ENCODE measurements around the gene LAIR1.

Gene LAIR1

DNA sequence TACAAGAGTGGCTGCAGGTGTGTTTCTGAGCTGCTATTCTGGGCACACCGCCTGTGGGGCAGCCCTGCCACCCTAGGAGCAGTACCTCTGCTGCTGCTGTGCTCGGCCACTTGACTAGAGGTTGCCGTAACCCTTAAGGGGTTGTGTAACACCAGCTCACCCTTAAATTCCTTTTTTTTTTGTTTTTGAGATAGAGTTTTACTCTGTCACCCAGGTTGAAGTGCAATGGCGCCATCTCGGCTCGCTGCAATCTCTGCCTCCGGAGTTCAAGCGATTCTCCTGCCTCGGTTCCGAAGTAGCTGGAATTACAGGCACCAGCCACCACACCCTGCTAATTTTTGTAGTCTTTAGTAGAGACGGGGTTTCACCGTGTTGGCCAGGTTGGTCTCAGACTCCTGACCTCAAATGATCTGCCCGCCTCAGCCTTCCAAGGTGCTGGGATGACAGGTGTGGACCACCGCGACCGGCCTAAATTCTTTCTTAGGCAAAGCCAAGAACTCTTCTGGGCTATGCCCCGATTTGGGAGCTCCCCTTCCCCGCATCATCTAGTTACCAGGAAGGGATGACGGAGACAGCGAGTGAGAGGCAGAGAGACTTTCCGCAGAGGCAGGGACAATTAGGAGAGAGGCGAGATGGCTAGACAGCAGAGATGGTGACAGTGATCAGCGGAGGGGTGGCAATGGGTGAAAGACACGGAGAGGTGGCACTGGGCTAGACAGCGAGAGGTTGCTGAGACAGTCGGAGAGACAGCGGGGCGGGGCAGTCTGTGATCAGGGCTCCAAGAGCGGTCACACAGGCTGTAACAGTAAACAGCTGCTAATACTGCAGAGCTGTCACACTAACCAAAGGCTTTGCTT is 47.4 kb downstream of the LAIR1 start:
- TF ChIP-seq Cebpa-rat (IDR thresholded peaks at IDR 0.05) = 0 out of 22 replicates have a peak, but pooled peaks of 1 of the 11 experiments have one; percentile 7
- Histone ChIP-seq H3K4me1 (peaks cover 19 to 71% (median 57%) of the 10 kb centered on the region in 10 experiments), H3K4me2 (peak overlapping the region in 9 of 11 experiments; percentile 12 to 87 (median 53); a peak in 15 of 22 replicates), H4K20me1 (no peaks in the 10 kb centered on the region), H3K9me3 (replicated peaks in 1 of 11) (peaks cover 4 to 25% (median 15%) of the 10 kb centered on the region in 11 experiments; a peak in 19 of 22 replicates), H3K4me3 (no peak overlapping the region), H3K27ac (peak overlapping the region in 8 of 11 experiments; percentile 1 to 77 (median 35); a peak in 13 of 22 replicates), H3K9ac (no peak overlapping the region; a peak in 2 of 22 replicates), H3K36me3 (no peaks in the 10 kb centered on the region), H3K27me3 (no peaks in the 10 kb centered on the region)

DNA sequence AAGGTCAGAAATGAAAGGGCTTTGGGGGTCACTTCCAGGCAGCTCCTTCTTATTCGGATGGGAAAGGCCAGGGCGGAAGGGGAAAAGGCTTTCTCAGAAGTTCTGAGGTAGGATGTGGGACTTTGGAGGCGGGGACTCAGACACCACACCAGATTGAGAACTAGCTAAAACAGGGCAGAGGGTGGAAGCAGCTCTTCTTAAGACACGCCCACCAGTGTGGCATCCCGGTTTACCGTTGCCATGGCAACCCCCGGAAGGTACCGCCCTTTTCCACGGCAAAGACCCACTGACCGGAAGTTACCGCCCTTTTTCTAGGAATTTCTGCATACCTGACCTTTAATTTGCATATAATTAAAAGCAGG is 48.0 kb downstream of the LAIR1 start:
- no peak overlapping the region for H3K9ac ChIP-seq
- no peak overlapping the region for H3K4me3 ChIP-seq
- H3K36me3 ChIP-seq = peaks cover 0 to under 1% (median 0%) of the 10 kb centered on the region in 11 experiments; a peak in 1 of 22 replicates
- peak overlapping the region in 9 of 11 experiments; percentile 12 to 87 (median 53); a peak in 15 of 22 replicates for H3K4me2 ChIP-seq
- H3K9me3 ChIP-seq (replicated peaks in 1 of 11) = peaks cover 0 to 19% (median 9%) of the 10 kb centered on the region in 11 experiments; a peak in 16 of 22 replicates
- peaks cover 24 to 77% (median 63%) of the 10 kb centered on the region in 10 experiments for H3K4me1 ChIP-seq
- TF ChIP-seq Cebpa-rat (IDR thresholded peaks at IDR 0.05) = no peak
- H4K20me1 ChIP-seq = no peaks in the 10 kb centered on the region
- H3K27me3 ChIP-seq = no peaks in the 10 kb centered on the region
- peak overlapping the region in 4 of 11 experiments; percentile 7 to 77 (median 41); a peak in 3 of 22 replicates for H3K27ac ChIP-seq

DNA sequence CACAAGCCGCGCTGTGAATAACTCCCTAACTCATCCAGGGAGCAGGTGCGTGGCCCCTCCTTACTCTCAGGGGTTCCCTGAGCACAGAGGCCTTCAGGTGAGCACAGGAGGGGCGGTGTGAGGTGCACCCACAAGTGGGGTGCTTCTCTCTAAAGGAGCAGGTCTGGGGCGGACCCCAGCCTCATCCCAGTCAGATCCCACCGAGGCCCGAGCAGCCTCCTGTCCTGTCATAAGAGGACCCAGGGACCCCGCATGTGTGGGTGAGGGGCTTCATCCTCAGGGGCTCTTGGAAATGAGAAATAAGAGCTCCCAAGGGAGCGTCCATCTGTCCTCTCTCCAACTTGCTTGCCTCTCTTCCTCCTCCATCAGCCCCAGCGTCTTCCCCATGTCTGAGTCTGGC is 48.8 kb downstream of the LAIR1 start:
- H3K4me1 ChIP-seq = peaks cover 24 to 85% (median 69%) of the 10 kb centered on the region in 10 experiments
- TF ChIP-seq Cebpa-rat (IDR thresholded peaks at IDR 0.05) = no peak
- peaks cover 0 to 11% (median 3%) of the 10 kb centered on the region in 11 experiments; a peak in 12 of 22 replicates for H3K9me3 ChIP-seq (replicated peaks in 1 of 11)
- H4K20me1 ChIP-seq = no peaks in the 10 kb centered on the region
- peaks cover 0 to 8% (median 0%) of the 10 kb centered on the region in 11 experiments; a peak in 5 of 22 replicates for H3K36me3 ChIP-seq
- H3K27me3 ChIP-seq = no peaks in the 10 kb centered on the region
- no peak overlapping the region for H3K9ac ChIP-seq
- peak overlapping the region in 2 of 11 experiments; percentile 7 to 8; a peak in 2 of 22 replicates for H3K27ac ChIP-seq
- no peak overlapping the region for H3K4me3 ChIP-seq
- peak overlapping the region in 6 of 11 experiments; percentile 41 to 87 (median 78); a peak in 9 of 22 replicates for H3K4me2 ChIP-seq

DNA sequence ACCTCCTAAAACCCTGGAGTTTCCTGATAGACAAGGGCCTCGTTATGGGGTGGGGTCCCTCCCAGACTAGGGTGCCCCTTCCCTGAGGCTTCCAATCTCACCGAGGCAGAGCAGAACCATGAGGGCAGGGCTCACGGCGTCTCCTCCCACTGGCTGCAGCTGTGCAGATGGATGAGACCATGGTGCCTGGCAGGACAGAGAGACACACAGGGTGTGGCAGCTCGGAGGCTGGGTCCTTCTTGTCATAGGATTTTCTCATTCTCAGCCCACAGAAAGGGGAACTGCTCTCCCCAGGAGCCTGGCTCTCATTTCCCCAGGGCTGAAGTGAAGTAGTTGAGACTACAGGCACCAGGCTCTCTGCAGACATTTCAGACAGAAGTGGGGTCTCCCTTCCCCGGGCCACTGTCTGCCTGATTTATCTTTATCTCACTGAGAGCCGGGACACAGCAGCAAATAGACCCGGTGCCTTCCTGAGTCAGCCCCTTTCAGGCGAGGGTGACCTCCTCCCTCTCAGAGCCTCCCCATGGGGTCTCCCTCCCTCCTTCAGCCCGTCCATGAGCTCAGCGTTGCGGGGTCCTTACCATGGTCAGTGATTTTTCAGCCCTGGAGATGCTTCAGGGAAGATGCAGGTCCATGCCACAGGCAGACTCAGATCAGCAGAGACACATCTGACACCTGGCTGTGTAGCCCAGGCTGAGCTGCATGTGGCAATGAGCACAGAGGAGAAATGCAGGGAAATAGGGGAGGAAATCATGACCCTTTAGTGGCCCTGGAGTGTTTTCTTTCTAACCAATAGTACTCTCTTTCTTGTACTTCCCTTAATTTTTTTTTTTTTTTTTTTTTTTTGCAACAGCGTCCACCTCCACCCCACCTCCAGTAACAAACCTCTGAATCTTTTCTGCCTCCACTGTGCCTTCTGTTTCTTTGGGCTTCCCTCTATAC is 52.0 kb downstream of the LAIR1 start, which contains the start of gene LILRA5:
LILRA5 (minus strand) TSS at position 731 of the 942 bp plus-strand sequence; CDS start at position 584, 147 bp downstream.
- H3K27ac ChIP-seq = peak within 1 kb of the TSS in 10 of 11 experiments; percentile 14 to 82 (median 58); a peak in 19 of 22 replicates
- peak within 1 kb of the TSS; percentile 64 to 98 (median 79) for H3K4me2 ChIP-seq
- H3K9ac ChIP-seq = peak within 1 kb of the TSS in 9 of 11 experiments; percentile 4 to 79 (median 57); a peak in 15 of 22 replicates
- H3K27me3 ChIP-seq = no peaks in the 10 kb centered on the region
- H4K20me1 ChIP-seq = 0 out of 22 replicates have a peak, but pooled peaks cover 0 to 10% (median 0%) of the 10 kb centered on the region in 11 experiments
- no peak for TF ChIP-seq Cebpa-rat (IDR thresholded peaks at IDR 0.05)
- peaks cover 0 to 28% (median 0%) of the 10 kb centered on the region in 11 experiments; a peak in 6 of 22 replicates for H3K36me3 ChIP-seq
- H3K4me1 ChIP-seq = peaks cover 18 to 78% (median 44%) of the 10 kb centered on the region in 10 experiments
- peak within 1 kb of the TSS in 6 of 10 experiments; percentile 7 to 66 (median 58); a peak in 11 of 20 replicates for H3K4me3 ChIP-seq
- 0 out of 22 replicates have a peak, but pooled peaks cover 0 to 2% (median 0%) of the 10 kb centered on the region in 11 experiments for H3K9me3 ChIP-seq (replicated peaks in 1 of 11)

DNA sequence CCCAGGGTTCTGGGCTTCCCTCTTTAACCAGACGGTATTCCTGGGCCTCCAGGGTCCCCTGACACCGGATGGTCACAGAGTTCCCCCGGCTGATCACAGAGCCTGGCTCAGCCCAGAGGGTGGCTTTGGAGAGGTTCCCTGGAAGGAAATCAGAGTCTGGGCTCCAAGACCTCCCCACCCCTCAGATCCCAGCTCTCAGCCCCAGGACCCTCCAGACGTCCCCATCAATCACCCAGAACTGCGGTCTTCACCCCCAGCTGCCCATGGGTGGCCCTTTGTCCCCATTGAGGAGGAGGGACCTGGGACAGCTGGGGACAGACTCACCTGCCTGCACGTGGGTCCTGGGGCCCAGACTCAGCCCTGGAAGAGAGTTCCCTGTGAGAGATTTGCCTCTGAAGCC is 52.7 kb downstream of the LAIR1 start:
- Histone ChIP-seq H3K4me1 (peaks cover 18 to 78% (median 42%) of the 10 kb centered on the region in 10 experiments), H4K20me1 (0 out of 22 replicates have a peak, but pooled peaks cover 0 to 10% (median 0%) of the 10 kb centered on the region in 11 experiments), H3K27me3 (no peaks in the 10 kb centered on the region), H3K36me3 (peaks cover 0 to 35% (median 0%) of the 10 kb centered on the region in 11 experiments; a peak in 6 of 22 replicates), H3K4me3 (peak overlapping the region in 5 of 10 experiments; percentile 53 to 66 (median 60); a peak in 9 of 20 replicates), H3K27ac (peak overlapping the region in 10 of 11 experiments; percentile 14 to 82 (median 58); a peak in 18 of 22 replicates), H3K4me2 (peak overlapping the region; percentile 64 to 98 (median 79); a peak in 21 of 22 replicates), H3K9ac (peak overlapping the region in 8 of 11 experiments; percentile 4 to 79 (median 62); a peak in 12 of 22 replicates), H3K9me3 (replicated peaks in 1 of 11) (0 out of 22 replicates have a peak, but pooled peaks cover 0 to 8% (median 0%) of the 10 kb centered on the region in 11 experiments)
- no peak for TF ChIP-seq Cebpa-rat (IDR thresholded peaks at IDR 0.05)

DNA sequence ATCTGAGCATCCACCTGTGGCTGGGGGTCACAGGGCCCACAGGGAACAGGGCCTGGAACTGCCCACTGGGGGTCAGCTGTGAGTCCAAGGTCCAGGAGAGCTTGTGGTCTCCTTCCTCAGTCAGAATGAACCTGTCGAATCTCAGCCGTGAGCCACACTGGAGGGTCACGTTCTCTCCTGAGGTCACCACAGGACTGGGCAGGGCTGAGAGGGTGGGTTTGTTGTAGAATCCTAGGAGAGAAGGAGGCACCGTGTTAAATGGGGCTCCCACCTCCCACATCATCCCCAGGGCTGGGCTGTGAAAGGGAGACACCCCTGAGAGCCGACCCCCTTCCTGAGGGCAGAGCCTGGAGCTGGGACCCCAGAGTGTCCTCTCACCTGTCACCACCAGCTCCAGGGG is 53.2 kb downstream of the LAIR1 start:
- no peaks in the 10 kb centered on the region for H3K27me3 ChIP-seq
- H3K9me3 ChIP-seq (replicated peaks in 1 of 11) = 0 out of 22 replicates have a peak, but pooled peaks cover 0 to 14% (median 0%) of the 10 kb centered on the region in 11 experiments
- H3K4me3 ChIP-seq = peak overlapping the region in 5 of 10 experiments; percentile 53 to 66 (median 60); a peak in 8 of 20 replicates
- H4K20me1 ChIP-seq = 0 out of 22 replicates have a peak, but pooled peaks cover 0 to 10% (median 0%) of the 10 kb centered on the region in 11 experiments
- peak overlapping the region in 7 of 11 experiments; percentile 14 to 82 (median 57); a peak in 6 of 22 replicates for H3K27ac ChIP-seq
- TF ChIP-seq Cebpa-rat (IDR thresholded peaks at IDR 0.05) = no peak
- peaks cover 16 to 78% (median 36%) of the 10 kb centered on the region in 10 experiments for H3K4me1 ChIP-seq
- peak overlapping the region in 5 of 11 experiments; percentile 57 to 79 (median 73); a peak in 7 of 22 replicates for H3K9ac ChIP-seq
- peaks cover 0 to 40% (median 0%) of the 10 kb centered on the region in 11 experiments; a peak in 7 of 22 replicates for H3K36me3 ChIP-seq
- H3K4me2 ChIP-seq = peak overlapping the region in 6 of 11 experiments; percentile 75 to 98 (median 96); a peak in 11 of 22 replicates

DNA sequence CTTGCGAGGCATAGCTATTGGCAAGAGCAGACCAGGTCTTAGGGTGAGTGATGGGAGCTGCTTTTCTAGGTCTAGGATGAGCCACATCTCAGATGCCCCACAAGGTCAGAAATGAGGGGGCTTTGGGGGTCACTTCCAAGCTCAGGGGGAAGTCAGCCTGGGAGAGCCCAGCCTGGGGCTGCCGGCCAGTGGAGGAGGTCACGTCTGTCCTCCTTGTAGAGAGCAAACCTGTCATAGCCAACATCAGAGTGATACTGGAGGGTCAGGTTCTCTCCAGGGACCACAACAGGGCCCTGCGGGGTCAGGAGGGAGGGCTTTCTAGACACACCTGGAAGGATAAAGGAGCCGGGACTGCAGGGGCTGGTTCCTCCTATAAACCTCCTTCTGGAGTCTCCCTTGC is 54.2 kb downstream of the LAIR1 start:
- 0 out of 22 replicates have a peak, but pooled peaks cover 0 to 14% (median 0%) of the 10 kb centered on the region in 11 experiments for H3K9me3 ChIP-seq (replicated peaks in 1 of 11)
- H3K27me3 ChIP-seq = no peaks in the 10 kb centered on the region
- peak overlapping the region in 4 of 11 experiments; percentile 16 to 98 (median 98); a peak in 7 of 22 replicates for H3K4me2 ChIP-seq
- H4K20me1 ChIP-seq = 0 out of 22 replicates have a peak, but pooled peaks cover 0 to 10% (median 0%) of the 10 kb centered on the region in 11 experiments
- no peak overlapping the region; a peak in 1 of 22 replicates for H3K27ac ChIP-seq
- no peak for TF ChIP-seq Cebpa-rat (IDR thresholded peaks at IDR 0.05)
- H3K9ac ChIP-seq = peak overlapping the region in 2 of 11 experiments; percentile 66 to 79; a peak in 4 of 22 replicates
- H3K36me3 ChIP-seq = peaks cover 0 to 49% (median 0%) of the 10 kb centered on the region in 11 experiments; a peak in 7 of 22 replicates
- peak overlapping the region in 3 of 10 experiments; percentile 55 to 66 (median 60); a peak in 6 of 20 replicates for H3K4me3 ChIP-seq
- peaks cover 14 to 80% (median 36%) of the 10 kb centered on the region in 10 experiments for H3K4me1 ChIP-seq

Measured in BLaER1 treated with 17β-estradiol and CSF1 and Interleukin-3, amounts not matched to agents 10 nM and 100 nM (cell line).